Subcutaneous abdominal adipose tissue (tissue), 5 donors: Measurements from ENCODE around the gene ST6GAL1.
"Not testable (repeated sequence)": the region's sequence is repeated elsewhere in the genome, so short reads cannot be mapped to it uniquely, and the experiment has no call there.

Experiments
- H3K27ac ChIP-seq: one replicate; pipeline ENCODE4 v1.7.0; 2013; ENCODE audit warnings: low read depth, mild to moderate bottlenecking, inconsistent platforms, low read length, moderate library complexity
- H3K27me3 ChIP-seq, 5 donors: one replicate each; pipeline ENCODE4 v1.7.0; 2013; ENCODE audit warnings: low read length in 5 of 5, inconsistent platforms in 1 of 5; ENCODE audit not compliant: control insufficient read depth in 5 of 5, insufficient read depth in 4 of 5
- H3K36me3 ChIP-seq, 5 donors: one replicate each; pipeline ENCODE4 v1.7.0; 2013; ENCODE audit warnings: low read length in 5 of 5; ENCODE audit not compliant: control insufficient read depth in 5 of 5, insufficient read depth in 5 of 5
- H3K4me1 ChIP-seq, 5 donors: one replicate each; pipeline ENCODE4 v1.7.0; 2013; ENCODE audit warnings: low read length in 5 of 5, mild to moderate bottlenecking in 3 of 5, moderate library complexity in 1 of 5; ENCODE audit not compliant: control insufficient read depth in 5 of 5, insufficient read depth in 5 of 5
- H3K4me3 ChIP-seq, 5 donors: one replicate each; pipeline ENCODE4 v1.7.0; 2013; ENCODE audit warnings: low read length in 5 of 5, low read depth in 1 of 5
- H3K9ac ChIP-seq, 5 donors: one replicate each; pipeline ENCODE4 v1.7.0; 2013; ENCODE audit warnings: low read length in 5 of 5, mild to moderate bottlenecking in 4 of 5, moderate library complexity in 3 of 5
- H3K9me3 ChIP-seq, 5 donors: one replicate each; pipeline ENCODE4 v1.7.0; 2013; ENCODE audit warnings: low read length in 5 of 5; ENCODE audit not compliant: control insufficient read depth in 5 of 5
- donor health status: healthy.
- donor health status: healthy.
- donor health status: healthy.
- donor health status: healthy.
- donor health status: healthy.

Gene ST6GAL1

DNA sequence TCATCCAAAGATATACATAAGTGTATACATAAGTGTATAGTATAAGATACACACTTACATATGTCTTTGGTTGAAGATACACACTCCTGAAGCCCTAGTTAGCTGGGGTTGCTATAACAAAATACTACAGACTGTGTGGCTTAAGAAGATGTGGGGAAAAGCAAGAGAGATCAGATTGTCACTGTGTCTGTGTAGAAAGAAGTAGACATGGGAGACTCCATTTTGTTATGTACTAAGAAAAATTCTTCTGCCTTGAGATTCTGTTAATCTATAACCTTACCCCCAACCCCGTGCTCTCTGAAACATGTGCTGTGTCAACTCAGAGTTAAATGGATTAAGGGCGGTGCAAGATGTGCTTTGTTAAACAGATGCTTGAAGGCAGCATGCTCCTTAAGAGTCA lies 37.3 kb upstream of the ST6GAL1 start:
- not testable (repeated sequence) for H3K4me1 ChIP-seq, H3K9ac ChIP-seq, H3K27me3 ChIP-seq, H3K27ac ChIP-seq, H3K9me3 ChIP-seq, H3K4me3 ChIP-seq, H3K36me3 ChIP-seq

DNA sequence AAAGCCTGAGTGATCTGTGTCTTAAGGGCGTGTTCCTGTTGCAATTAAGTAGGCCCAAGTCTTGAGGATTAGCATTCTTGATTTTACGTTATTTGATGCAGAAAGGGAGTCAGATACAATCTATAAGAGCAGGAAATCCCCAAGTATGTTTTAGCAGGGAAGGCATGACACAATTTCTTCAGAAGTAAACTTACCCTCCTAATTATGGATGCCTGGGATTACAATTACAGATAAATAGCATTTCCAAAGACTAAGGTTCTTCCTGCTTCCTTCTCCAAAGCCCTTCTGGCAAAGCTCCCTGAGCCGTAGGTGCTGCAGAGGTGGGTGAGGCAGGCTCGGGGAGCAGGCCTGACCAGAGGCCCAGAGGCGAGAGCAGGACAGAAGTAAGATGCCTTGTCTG lies 34.9 kb upstream of the ST6GAL1 start:
- Histone ChIP-seq H3K9me3 (no peaks in the 10 kb centered on the region), H3K36me3 (no peaks in the 10 kb centered on the region), H3K27me3 (peaks cover 0 to 3% (median 0%) of the 10 kb centered on the region in 5 donors), H3K4me3 (no peak overlapping the region), H3K27ac (no peak overlapping the region), H3K4me1 (no peaks in the 10 kb centered on the region), H3K9ac (no peak overlapping the region)

DNA sequence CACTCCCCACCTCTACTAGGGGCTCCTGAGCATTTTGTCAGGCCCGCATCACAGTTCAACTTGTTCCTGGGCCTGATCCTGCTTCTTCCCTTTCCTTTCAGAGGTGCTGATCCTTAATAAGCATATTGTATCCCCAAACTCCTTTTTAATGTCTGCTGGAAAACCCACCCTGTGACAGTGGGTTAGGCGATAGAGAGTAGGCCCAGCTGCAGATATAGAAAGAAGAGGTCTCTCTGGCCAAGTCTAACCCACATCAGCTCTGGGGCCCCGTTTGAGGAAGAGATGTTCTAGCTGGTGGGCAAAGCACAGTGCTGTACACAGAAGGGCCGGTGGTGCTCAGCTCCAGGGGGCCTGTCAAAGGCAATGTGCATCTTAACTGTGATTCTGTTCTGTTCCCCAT lies 34.3 kb upstream of the ST6GAL1 start:
- H3K36me3 ChIP-seq, result no peaks in the 10 kb centered on the region
- no peak overlapping the region for H3K9ac ChIP-seq
- no peaks in the 10 kb centered on the region for H3K4me1 ChIP-seq
- H3K9me3 ChIP-seq, result no peaks in the 10 kb centered on the region
- H3K27ac ChIP-seq, result no peak overlapping the region
- peaks cover 0 to 3% (median 0%) of the 10 kb centered on the region in 5 donors for H3K27me3 ChIP-seq
- H3K4me3 ChIP-seq, result no peak overlapping the region

DNA sequence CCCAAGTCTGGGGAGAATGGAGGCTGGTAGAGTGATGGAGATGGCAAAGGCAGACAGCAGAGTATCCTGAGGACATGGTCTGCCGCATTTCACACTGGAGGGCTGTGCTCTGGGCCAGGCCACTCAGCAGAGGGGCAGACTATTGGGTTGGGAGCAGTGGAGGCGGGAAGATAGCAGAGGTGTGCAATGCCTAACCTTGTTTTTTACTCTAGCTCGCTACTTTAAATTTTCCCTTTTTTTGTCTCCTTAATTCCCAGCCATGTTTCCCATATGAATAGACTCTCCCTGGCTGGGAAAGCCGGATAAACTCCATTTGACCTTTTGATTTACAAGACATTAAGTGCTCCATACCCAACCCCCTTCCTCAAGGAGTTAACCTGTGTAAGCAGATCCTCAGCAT lies 33.5 kb upstream of the ST6GAL1 start:
- no peak overlapping the region for H3K4me3 ChIP-seq
- H3K4me1 ChIP-seq, result no peaks in the 10 kb centered on the region

DNA sequence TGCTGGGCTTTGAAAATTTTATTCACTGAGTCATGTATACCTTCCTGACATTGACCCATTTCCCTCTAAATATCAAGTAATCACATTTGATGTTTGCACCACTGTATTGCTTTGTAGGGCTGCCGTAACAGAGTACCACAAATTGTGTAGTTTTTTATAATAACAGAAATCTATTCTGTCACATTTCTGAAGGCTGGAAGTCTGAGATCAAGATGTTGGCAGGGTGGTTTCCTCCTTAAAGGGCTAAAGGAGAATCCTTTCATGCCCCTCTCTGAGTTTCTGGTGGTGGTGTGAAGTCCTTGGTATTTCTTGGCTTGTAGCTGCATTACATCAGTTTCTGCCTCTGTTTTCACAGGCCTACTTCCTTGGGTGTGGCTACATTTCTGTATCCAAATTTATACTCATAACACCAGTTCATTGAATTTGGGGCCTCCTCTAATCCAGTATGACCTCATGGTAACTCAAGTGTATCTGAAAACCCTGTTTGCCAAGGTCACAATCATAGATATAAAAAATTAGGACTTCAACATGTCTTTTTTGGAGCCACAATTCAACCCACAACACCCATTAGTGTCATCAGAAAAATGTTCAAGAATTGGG lies 29.1 kb upstream of the ST6GAL1 start:
- peaks cover 0 to 3% (median 0%) of the 10 kb centered on the region in 5 donors for H3K27me3 ChIP-seq
- no peaks in the 10 kb centered on the region for H3K4me1 ChIP-seq
- peaks cover 0 to 4% (median 0%) of the 10 kb centered on the region in 5 donors for H3K9me3 ChIP-seq
- H3K9ac ChIP-seq, result no peak overlapping the region
- no peak overlapping the region for H3K4me3 ChIP-seq
- H3K36me3 ChIP-seq, result no peaks in the 10 kb centered on the region
- no peak overlapping the region for H3K27ac ChIP-seq

More for the DNA sequence above, 33.5 kb upstream of the ST6GAL1 start:
- no peaks in the 10 kb centered on the region for H3K9me3 ChIP-seq
- H3K27ac ChIP-seq, result no peak overlapping the region
- H3K36me3 ChIP-seq, result no peaks in the 10 kb centered on the region
- peaks cover 0 to 3% (median 0%) of the 10 kb centered on the region in 5 donors for H3K27me3 ChIP-seq
- no peak overlapping the region for H3K9ac ChIP-seq

DNA sequence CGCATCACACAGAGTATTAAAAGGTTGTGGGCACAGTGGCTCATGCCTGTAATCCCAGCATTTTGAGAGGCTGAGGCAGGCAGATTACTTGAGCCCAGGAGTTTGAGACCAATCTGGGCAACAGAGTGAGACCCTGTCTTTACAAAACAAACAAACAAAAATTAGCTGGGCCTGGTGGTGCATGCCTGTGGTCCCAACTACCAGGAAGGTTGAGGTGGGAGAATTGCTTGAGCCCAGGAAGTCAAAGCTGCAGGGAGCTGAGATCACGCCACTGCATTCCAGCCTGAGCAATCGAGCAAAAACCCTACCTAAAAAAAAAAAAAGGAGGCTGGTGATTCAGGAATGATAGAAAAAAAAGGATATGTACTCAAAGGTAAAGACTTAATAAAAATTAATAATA lies 28.2 kb upstream of the ST6GAL1 start:
- no peak overlapping the region for H3K27ac ChIP-seq
- no peaks in the 10 kb centered on the region for H3K36me3 ChIP-seq
- peaks cover 0 to 4% (median 0%) of the 10 kb centered on the region in 5 donors for H3K9me3 ChIP-seq
- no peak overlapping the region for H3K9ac ChIP-seq
- no peaks in the 10 kb centered on the region for H3K27me3 ChIP-seq
- no peaks in the 10 kb centered on the region for H3K4me1 ChIP-seq
- no peak overlapping the region for H3K4me3 ChIP-seq

DNA sequence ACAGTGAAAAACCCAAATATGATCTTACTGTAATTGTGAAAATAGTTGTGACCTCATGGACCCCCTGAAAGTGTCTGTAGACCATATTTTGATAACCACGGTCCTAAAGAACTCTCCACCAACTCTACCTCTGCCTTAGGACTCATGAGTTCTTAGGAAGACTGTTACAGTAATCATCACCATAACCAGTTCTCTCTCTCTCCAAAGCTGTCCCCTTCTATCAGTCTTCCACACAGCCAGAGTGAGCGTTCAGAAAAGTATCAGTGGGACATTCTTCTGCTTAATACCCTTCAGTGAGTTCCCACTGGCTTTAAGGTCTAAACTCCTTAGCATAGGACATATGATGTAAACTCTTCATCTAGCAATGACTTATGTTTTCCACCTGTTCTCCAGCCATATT lies 27.6 kb upstream of the ST6GAL1 start:
- Histone ChIP-seq H3K27me3 (no peaks in the 10 kb centered on the region), H3K4me1 (no peaks in the 10 kb centered on the region), H3K4me3 (no peak overlapping the region)

DNA sequence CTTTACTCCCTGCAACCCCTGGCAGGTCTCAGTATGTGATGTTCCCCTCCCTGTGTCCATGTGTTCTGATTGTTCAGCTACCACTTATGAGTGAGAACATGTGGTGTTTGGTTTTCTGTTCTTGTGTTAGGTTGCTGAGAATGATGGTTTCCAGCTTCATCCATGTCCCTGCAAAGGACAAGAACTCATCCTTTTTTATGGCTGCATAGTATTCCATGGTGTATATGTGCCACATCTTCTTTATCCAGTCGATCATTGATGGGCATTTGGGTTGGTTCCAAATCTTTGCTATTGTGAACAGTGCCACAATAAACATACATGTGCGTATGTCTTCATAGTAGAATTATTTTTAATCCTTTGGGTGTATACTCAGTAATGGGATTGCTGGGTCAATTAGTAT lies 26.6 kb upstream of the ST6GAL1 start:
- not testable (repeated sequence) for H3K9ac ChIP-seq, H3K27ac ChIP-seq, H3K4me3 ChIP-seq, H3K27me3 ChIP-seq, H3K36me3 ChIP-seq, H3K9me3 ChIP-seq, H3K4me1 ChIP-seq

More for the DNA sequence above, 27.6 kb upstream of the ST6GAL1 start:
- H3K9ac ChIP-seq, result no peak overlapping the region
- H3K36me3 ChIP-seq, result no peaks in the 10 kb centered on the region
- peaks cover 0 to 4% (median 0%) of the 10 kb centered on the region in 5 donors for H3K9me3 ChIP-seq
- no peak overlapping the region for H3K27ac ChIP-seq

DNA sequence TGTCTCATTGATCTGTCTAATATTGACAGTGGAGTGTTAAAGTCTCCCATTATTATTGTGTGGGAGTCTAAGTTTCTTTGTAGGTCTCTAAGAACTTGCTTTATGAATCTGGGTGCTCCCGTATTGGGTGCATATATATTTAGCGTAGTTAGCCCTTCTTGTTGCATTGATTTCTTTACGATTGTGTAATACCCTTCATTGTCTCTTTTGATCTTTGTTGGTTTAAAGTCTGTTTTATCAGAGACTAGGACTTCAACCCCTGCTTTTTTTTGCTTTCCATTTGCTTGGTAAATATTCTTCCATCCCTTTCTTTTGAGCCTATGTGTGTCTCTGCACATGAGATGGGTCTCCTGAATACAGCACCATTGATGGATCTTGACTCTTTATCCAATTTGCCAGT lies 23.3 kb upstream of the ST6GAL1 start:
- not testable (repeated sequence) for H3K36me3 ChIP-seq, H3K27ac ChIP-seq, H3K4me1 ChIP-seq, H3K9me3 ChIP-seq, H3K27me3 ChIP-seq, H3K9ac ChIP-seq, H3K4me3 ChIP-seq

DNA sequence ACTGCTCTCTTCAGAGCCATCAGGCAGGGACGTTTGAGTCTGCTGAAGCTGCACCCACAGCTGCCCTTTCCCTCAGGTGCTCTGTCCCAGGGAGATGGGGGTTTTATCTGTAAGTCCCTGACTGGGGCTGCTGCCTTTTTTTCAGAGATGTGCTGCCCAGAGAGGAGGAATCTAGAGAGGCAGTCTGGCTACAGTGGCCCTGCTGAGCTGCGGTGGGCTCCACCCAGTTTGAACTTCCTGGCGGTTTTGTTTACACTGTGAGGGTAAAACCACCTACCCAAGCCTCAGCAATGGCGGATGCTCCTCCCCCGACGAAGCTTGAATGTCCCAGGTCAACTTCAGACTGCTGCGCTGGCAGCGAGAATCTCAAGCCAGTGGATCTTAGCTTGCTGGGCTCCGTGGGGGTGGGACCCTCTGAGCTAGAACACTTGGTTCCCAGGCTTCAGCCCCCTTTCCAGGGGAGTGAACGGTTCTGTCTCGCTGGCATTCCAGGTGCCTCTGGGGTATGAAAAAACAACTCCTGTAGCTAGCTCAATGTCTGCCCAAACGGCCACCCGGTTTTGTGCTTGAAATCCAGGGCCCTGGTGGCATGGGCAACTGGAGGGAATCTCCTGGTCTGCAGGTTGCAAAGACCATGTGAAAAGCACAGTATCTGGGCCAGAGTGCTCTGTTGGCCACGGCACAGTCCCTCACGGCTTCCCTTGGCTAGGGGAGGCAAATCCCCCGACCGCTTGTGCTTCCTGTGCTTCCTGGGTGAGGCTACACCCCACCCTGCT lies 21.1 kb upstream of the ST6GAL1 start:
- Histone ChIP-seq H3K4me3 (no peak overlapping the region), H3K4me1 (no peaks in the 10 kb centered on the region), H3K9me3 (no peaks in the 10 kb centered on the region), H3K27ac (no peak overlapping the region), H3K9ac (no peak overlapping the region), H3K36me3 (no peaks in the 10 kb centered on the region), H3K27me3 (peaks cover 0 to 4% (median 0%) of the 10 kb centered on the region in 5 donors)
